HG03025 (cell line): Measurements from ENCODE around the gene BSN.
"Not testable (repeated sequence)": the region's sequence is repeated elsewhere in the genome, so short reads cannot be mapped to it uniquely, and the experiment has no call there.

ENCODE experiments used
- ATAC-seq: cut with Tn5 transposase; IDR thresholded peaks from one replicate; pipeline ENCODE4 v1.9.1; 2021; ENCODE audit warnings: mild to moderate bottlenecking, moderate library complexity; ENCODE audit not compliant: unreplicated experiment, low FRiP score

Gene BSN

GRCh38 chr3:49689046-49689907, 135.0 kb downstream of the BSN start, which contains the start of the genes MST1 and RNF123:
TSS of gene MST1 (minus strand) at chr3:49689474. CDS start at chr3:49688691, 783 bp downstream.
TSS of gene RNF123 (plus strand) at chr3:49689557. CDS start at chr3:49691166, 1,609 bp downstream.
- no peak for ATAC-seq

GRCh38 chr3:49689908-49690624, 135.8 kb downstream of the BSN start:
- not testable (repeated sequence) for ATAC-seq

GRCh38 chr3:49690856-49691255, 136.6 kb downstream of the BSN start:
- ATAC-seq, result not testable (repeated sequence)

- ATAC-seq, result not testable (repeated sequence)
Measured at GRCh38 chr3:49691481-49691880, 137.2 kb downstream of the BSN start.

- not testable (repeated sequence) for ATAC-seq
Measured at GRCh38 chr3:49694409-49695070, 140.3 kb downstream of the BSN start.

- ATAC-seq, result not testable (repeated sequence)
Measured at GRCh38 chr3:49695350-49696015, 141.2 kb downstream of the BSN start.

GRCh38 chr3:49699281-49699979, 145.2 kb downstream of the BSN start:
- no peak for ATAC-seq

- ATAC-seq, result no peak
Measured at GRCh38 chr3:49700014-49700413, 145.7 kb downstream of the BSN start.

GRCh38 chr3:49700453-49701128, 146.3 kb downstream of the BSN start:
- no peak for ATAC-seq

- no peak for ATAC-seq
Measured at GRCh38 chr3:49701388-49702077, 147.3 kb downstream of the BSN start.

GRCh38 chr3:49702672-49703071, 148.4 kb downstream of the BSN start:
- ATAC-seq, result no peak

- ATAC-seq, result no peak
Measured at GRCh38 chr3:49703443-49703927, 149.2 kb downstream of the BSN start.

GRCh38 chr3:49703956-49704355, 149.7 kb downstream of the BSN start:
- no peak for ATAC-seq

- ATAC-seq, result no peak
Measured at GRCh38 chr3:49704629-49705028, 150.4 kb downstream of the BSN start.

- ATAC-seq, result no peak
Measured at GRCh38 chr3:49705390-49705960, 151.2 kb downstream of the BSN start.

GRCh38 chr3:49706456-49707112, 152.3 kb downstream of the BSN start:
- ATAC-seq, result no peak

- ATAC-seq, result no peak
Measured at GRCh38 chr3:49707113-49707480, 152.8 kb downstream of the BSN start.

- no peak for ATAC-seq
Measured at GRCh38 chr3:49709852-49710251, 155.6 kb downstream of the BSN start.
